ENCODE measurements around the gene MAGEA11.

- no peak for TF ChIP-seq POLR2AphosphoS5 (IDR thresholded peaks at IDR 0.05; ENCODE audit: low read depth, low read length)
- TF ChIP-seq, protein P1, sequence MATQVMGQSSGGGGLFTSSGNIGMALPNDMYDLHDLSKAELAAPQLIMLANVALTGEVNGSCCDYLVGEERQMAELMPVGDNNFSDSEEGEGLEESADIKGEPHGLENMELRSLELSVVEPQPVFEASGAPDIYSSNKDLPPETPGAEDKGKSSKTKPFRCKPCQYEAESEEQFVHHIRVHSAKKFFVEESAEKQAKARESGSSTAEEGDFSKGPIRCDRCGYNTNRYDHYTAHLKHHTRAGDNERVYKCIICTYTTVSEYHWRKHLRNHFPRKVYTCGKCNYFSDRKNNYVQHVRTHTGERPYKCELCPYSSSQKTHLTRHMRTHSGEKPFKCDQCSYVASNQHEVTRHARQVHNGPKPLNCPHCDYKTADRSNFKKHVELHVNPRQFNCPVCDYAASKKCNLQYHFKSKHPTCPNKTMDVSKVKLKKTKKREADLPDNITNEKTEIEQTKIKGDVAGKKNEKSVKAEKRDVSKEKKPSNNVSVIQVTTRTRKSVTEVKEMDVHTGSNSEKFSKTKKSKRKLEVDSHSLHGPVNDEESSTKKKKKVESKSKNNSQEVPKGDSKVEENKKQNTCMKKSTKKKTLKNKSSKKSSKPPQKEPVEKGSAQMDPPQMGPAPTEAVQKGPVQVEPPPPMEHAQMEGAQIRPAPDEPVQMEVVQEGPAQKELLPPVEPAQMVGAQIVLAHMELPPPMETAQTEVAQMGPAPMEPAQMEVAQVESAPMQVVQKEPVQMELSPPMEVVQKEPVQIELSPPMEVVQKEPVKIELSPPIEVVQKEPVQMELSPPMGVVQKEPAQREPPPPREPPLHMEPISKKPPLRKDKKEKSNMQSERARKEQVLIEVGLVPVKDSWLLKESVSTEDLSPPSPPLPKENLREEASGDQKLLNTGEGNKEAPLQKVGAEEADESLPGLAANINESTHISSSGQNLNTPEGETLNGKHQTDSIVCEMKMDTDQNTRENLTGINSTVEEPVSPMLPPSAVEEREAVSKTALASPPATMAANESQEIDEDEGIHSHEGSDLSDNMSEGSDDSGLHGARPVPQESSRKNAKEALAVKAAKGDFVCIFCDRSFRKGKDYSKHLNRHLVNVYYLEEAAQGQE (IDR thresholded peaks at IDR 0.05; ENCODE audit: insufficient read depth in 1 of 2, low read depth in 2 of 2, low read length in 2 of 2): no peak
These were observed 45.6 kb downstream of the MAGEA11 start for GRCh38 chrX:149757206-149758067.
